GM19025 (cell line): ENCODE measurements around the gene ACER2.
"Not testable (repeated sequence)": the region's sequence is repeated elsewhere in the genome, so short reads cannot be mapped to it uniquely, and the experiment has no call there.

Source experiments
- ATAC-seq: cut with Tn5 transposase; IDR thresholded peaks from one replicate; pipeline ENCODE4 v1.9.1; 2021; ENCODE audit warnings: mild to moderate bottlenecking, low read depth, moderate library complexity; ENCODE audit not compliant: unreplicated experiment

ACER2 gene

DNA sequence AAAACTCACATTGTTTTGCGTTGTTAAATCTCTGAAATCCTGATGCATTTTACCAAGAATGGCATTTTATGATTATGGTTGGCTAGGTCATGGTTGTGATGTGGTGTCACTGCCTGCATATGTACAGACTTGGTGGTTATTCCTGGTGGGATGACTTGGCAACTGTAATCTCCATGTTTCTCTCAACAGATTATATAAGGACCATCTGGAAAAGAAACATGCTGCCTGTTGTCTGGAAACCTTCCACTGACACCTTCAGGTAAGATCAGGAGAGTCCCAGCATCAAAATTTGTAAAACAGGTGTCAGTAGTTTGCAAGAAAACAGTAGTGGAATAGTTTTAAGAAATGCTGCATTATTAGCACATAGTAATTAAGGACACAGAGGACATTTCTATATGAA lies 3.0 kb upstream of the ACER2 start:
- ATAC-seq = no peak

DNA sequence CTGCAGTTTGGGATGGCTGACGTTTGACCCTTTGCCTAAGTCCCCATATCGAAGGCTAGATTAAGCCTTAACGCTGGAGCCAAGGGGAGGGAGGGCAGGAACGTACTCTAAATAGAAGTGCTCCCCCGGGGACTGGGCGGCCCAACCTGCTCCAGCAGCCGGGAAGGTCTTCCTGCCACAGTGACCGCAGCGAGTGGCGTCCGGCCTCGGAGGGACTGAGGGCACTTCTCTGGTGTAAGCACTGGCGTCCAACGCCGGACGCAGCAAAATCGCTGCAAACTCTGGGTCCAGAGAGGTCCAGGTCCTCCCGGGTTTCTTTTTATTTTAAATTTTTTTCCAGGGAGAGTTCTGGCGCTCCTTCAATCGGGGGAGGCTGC lies 505 bp upstream of the ACER2 start:
- no peak for ATAC-seq

DNA sequence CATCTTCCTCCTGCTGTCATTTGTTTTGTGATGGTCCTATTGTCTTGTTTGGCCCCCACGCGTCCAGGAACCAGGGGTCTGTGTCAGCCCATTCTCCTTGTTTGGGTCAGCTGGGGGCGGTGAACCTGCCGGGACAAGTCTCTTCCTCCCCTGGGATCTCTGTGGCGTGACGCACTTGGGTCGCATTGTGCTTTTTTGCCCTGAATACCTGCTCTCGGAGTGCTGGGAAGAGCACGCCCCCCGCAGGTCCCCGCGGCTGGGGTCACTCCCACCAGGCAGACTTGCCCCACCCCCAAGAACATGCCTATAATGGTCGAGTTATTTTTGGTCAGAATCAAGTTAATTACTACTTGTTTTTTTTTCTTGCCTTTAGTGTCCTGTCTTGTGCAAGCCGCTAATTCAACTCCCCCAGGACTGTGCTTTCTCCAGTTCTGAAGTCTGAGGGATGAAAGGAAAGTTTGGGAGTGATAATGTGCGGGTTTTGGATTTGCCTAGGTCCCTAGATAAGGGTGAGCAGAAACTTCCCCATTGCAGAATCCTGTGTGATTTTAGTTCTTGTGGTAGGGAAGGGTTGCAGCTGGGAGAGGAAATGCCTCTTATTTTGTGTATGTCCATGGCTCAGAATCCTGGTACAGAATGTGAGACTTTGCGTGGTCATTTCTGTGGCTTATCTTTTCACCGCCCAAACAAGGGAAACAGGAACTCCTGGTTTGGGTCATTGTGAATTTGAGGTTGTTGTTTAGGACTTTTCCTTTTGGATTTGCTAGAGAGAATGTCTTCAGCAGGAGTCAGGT lies 789 bp downstream of the ACER2 start:
- no peak for ATAC-seq

DNA sequence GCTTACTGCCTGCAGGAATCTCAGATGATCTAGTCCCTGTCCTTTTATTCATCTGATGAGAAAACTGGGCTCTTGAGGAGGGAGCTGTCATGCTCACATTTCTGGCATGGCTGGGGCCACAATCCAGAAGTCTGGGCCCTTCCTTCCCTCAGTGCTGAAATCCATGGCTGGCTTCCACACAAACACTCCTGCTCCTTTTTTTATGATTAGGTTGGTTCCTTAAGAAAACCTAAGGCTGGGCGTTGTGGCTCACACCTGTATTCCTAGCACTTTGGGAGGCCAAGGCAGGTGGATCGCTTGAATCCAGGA lies 1.3 kb downstream of the ACER2 start:
- ATAC-seq = no peak

DNA sequence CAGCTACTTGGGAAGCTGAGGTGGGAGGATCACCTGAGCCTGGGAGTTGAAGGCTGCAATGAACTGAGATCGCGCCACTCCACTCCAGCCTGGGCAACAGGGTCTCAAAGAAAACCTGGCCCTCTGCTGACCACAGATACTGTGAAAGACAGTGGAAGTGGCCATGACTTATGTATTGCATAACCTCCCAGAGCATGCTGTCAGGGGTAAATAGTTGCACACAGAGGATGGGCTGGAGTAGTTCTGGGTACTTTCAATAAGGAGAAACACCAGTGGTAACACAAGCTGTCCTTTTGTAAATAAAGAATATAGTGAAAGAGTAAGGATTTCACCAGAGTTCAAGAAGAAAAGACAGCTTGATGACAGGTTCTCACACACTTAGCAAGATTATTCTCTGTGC lies 1.8 kb downstream of the ACER2 start:
- ATAC-seq = no peak

DNA sequence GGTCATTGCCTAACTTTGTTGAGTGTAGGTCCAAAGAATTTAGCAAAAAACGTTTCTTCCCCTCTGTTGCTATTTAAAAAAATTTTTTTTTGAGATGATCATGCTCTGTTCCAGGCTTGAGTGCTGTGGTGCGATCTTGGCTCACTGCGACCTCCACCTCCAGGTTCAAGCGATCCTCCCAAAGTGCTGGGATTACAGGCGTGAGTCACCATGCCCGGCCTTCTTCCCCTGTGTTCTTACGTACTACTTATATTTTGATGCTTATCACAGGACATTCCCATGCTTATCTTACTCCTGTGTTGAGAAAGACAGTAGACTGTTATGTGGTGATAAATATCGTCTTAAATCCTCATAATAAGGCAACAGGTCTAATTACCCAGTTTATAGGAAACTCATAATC lies 2.5 kb downstream of the ACER2 start:
- ATAC-seq = no peak

DNA sequence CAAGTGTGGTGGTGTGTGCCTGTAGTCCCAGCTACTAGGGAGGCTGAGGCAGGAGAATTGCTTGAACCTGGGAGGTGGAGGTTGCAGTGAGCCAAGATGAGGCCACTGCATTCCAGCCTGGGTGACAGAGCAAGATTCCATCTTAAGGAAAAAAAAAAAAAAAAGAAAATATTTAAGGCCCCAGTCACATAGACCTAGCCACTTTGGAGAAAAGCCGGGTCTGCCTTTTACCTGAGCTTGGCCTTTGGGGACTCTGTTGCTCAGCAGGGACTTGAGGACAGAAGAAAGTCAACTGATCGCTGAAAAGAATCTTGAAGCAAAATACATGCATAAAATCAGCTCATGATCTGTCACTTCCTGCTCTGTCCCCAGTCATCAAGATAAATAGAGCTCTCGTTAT lies 4.6 kb downstream of the ACER2 start:
- not testable (repeated sequence) for ATAC-seq

DNA sequence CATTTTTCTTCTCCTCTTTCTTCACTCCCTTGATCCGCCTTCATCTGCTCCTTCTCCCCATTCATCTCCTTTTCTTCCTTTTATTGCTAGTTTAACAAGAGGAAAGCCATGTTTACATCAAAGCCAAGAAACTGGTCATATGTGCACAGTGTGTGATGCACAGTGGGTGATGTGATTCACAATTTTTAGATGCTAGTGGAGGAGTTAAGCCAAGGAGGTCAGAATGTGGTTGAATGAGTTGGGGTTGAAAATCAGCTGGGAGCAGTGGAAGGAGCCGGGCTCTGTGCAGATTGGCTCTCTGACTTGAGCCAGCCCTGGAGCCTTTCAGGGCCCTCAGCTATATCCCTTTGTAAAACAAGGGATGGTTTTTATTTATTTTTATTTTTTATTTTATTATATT lies 7.3 kb downstream of the ACER2 start:
- ATAC-seq = no peak

DNA sequence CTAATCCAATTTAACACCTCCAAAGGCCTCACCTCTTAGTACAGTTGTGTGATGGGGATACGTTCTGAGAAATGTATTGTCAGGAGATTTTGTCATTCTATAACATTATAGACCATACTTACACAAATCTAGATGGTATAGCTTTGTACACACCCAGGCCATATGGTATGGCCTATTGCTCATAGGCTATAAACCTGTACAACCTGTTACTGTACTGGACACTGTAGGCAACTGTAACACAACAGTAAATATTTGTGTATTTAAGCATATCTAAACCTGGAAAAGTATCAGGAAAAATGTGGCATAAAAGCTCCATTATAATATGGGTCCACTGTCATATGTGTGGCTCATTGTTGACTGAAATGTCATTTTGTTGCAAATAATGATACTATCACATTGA lies 12.1 kb downstream of the ACER2 start:
- no peak for ATAC-seq

DNA sequence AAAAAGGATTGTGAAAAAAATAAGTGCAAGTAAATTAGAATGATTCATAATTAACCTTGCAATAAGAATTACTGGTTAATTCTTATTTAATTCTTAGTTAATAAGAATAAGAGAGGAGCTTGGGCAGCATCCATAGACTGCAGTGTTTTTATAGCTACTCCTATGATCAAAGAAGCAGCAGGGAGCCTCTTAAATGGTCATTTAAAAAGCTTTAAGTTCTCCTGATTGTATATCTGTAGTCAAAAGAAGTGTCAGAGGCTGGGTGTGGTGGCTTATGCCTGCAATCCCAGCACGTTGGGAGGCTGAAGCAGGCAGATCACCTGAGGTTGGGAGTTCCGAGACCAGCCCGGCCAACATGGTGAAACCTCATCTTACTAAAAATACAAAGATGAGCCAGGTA lies 14.4 kb downstream of the ACER2 start:
- no peak for ATAC-seq

DNA sequence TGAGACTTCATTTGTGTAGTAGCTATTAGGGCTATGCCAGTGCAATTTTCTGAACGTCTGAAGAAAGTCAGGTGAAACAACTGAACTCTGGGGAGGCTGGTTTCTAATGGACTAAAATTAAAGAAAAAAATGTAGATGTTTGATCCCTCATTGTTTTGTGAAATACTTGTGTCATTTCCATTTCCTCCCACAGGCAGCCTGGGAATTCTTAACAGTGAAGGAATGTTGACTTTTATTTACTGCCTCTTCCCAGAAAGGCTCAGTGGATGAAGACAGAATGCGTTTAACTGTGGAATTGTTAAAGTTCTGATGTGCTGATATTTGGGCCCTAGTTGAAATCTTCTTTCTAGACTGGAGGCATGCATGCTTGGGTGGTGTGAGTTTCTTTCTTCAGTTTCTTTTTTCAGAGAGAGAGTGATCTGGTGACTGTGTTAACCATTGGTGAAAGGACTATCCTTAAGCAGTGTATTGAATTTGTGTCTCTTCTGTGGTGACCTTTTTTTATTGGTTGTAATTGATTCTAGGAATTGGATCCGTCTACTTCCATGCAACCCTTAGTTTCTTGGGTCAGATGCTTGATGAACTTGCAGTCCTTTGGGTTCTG lies 15.5 kb downstream of the ACER2 start:
- ATAC-seq = peak; percentile 89

DNA sequence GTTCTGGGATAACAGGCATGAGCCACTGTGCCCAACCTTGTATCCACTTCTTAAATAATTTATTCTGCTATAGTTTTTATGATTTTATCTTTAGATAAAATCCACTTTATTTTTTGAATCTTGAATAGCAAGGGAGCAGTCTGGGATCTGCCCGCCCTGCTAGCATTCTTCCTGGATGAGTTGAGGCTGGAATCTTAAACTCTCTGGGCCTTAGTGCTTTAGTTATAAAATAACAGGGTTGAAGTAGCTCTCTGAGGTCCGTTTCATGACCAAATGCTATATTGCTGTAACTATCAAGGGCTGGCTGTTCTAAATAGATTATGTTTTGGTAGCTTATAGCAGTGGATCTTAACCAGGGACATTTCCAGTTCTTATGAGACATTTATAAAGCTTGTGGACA lies 20.8 kb downstream of the ACER2 start:
- ATAC-seq = no peak

DNA sequence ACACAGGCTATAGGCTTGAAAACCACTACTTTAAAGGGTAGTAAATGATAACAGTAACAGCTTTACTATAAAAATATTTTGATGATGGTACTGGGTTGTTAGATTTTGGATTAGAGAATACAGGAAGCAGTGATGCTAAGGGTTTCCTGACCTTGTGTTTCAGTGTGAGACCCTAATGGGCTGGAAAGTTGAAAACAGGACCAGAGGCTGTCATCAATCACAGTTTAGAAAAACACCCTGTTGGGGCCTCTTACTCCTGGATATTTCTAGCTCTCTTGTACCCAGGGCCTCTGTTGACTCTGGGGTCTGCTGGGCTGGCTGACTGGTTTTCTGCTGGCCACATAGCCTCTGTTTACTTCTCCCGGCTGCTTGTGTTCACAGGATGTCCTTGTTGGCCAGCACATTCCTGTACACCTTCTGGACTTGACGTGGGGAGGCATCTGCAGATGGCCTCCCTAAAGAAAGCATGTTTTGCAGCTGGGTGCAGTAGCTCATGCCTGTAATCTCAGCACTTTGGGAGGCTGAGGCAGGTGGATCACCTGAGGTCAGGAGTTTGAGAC lies 21.5 kb downstream of the ACER2 start:
- ATAC-seq = no peak

DNA sequence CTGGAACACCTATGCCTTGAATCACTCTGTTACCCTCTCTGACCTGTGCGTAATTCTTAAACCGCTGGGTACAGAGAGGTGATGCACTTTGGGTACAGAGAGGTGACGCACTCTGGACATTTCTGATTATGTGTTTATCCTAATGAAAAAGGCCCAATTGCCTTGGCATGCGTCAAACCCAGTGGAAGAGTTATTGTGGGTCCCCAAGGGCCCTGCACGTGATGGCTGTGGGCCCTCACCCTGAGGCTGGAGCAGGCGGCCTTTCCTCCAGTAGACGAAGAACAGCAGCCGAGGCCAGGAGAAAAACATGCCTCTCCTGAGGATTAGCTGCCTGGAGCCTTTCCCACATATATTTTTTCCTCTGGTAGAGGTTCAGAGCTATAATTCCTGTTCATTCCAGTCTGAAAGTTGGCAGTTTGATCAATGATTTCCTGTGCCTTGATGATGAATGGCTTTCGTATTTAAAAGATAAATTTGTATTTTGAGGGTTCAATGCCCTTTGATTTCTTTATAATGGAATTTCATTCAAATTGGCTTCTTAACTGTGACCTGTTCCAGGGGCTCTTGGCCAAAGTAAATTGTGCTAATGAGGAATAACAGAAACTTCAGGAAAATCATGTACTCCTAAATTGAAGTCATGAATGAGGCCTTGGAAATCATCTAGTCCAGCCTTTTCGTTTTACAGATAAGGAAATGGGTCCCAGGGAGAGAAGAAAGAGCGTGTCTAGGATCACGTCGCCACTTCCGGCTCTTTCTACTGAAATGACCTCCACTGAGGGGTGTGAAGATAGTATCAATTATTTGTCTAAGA lies 22.8 kb downstream of the ACER2 start:
- no peak for ATAC-seq

DNA sequence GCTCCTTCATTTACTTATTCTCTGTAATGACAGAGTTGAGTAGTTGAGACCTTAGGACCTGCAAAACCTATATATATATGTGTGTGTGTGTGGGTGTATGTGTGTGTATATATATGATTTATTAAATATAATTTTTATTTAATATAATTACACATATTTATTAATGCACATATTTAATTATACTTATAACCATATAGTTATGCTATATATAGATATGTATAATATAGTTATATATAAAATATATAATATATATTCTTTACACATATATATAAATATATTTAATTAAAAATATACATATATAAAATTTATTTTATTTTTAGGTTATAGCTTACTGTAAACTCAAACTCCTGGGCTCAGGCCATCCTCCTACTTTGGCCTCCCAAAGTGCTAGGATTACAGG lies 23.7 kb downstream of the ACER2 start:
- no peak for ATAC-seq

DNA sequence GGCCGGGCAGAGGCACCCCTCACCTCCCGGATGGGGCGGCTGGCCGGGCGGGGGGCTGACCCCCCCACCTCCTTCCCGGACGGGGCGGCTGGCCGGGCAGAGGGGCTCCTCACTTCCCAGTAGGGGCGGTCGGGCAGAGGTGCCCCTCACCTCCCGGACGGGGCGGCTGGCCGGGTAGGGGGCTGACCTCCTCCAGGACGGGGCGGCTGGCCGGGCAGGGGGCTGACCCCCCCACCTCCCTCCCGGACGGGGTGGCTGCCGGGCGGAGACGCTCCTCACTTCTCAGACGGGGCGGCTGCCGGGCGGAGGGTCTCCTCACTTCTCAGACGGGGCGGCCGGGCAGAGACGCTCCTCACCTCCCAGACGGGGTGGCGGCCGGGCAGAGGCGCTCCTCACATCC lies 24.9 kb downstream of the ACER2 start:
- not testable (repeated sequence) for ATAC-seq

DNA sequence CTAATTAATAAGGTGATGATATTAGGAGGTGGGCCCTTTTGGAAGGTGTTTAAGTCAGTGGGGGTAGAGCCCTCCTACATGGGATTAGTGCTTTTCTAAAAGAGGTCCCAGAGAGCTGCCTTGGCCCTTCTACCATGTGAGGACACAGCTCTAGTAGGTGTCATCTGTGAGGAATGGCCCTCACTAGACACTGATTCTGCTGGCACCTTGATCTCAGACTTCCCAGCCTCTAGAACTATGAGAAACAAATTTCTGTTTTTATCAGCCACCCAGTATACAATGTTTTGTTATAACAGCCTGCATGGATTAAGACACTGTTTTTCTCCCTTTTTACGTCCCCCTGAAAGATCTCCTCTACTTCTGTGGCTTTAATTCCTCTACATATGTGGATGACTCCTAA lies 31.6 kb downstream of the ACER2 start:
- no peak for ATAC-seq

DNA sequence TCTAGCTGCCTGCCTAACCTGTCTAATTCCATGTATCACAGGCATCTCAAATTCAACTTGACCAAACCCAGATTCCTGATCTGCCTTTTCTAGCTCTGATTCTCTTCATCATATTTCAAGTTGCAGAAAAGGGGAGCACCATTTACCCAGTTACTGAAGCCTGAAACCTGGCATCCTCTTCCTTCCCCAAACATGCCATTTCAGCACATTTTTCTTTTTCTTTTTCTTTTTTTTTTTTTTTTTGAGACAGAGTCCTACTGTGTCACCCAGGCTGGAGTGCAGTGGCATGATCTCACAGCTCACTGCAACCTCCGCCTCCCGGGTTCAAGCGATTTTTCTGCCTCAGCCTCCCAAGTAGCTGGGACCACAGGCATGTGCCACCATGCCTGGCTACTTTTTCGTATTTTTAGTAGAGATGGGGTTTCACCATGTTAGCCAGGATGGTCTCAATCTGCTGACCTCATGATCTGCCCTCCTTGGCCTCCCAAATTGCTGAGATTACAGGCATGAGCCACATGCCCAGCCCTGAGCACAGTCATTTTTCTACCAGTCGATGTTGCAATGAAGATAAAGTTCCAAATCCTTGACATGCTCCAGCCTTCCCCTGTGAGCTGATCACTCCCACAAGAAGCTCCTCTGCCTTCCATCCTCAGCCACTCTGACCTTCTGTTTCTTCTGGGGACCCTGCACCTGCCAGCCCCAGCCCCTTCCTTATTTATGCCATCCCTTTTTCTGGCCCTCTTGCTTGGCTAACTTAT lies 32.2 kb downstream of the ACER2 start:
- no peak for ATAC-seq

DNA sequence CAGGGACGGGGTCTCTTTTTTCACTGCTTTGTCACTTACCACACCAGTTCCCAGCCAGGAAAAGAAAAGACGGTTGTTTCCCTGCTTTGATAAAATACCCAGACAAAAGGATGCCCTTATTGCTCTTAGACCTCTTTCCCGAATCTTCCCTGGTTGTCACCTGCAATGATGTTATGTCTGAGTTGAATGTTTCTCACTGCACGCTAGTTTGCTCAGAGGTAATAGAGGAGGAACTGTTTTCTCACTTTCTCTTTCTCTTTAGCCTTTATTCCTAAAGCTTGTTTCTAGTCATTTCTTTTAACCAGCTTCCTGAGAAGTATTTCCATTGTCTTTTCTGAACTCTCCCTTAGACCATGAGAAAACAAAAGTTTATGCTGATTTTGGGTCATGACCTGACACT lies 32.9 kb downstream of the ACER2 start:
- peak; percentile 85 for ATAC-seq

DNA sequence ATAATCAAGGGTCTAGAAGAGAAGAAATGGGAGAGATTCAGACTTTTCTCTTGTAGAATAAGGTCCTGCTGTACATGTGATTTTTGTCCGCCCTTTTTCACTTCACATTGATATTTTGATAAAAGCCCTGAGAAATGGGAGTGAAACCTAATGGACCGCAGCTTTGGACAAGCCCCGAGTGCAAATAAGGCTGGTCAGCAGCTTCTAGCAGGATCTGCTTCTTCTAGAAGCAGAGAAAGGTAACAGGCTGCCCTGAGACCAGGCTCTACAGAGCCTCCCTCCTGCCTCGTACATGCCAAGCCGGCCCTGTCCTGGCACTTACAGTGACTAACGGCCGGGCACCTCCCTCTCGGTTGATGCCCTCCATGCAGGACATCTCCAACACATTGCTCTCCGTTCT lies 33.4 kb downstream of the ACER2 start:
- no peak for ATAC-seq

DNA sequence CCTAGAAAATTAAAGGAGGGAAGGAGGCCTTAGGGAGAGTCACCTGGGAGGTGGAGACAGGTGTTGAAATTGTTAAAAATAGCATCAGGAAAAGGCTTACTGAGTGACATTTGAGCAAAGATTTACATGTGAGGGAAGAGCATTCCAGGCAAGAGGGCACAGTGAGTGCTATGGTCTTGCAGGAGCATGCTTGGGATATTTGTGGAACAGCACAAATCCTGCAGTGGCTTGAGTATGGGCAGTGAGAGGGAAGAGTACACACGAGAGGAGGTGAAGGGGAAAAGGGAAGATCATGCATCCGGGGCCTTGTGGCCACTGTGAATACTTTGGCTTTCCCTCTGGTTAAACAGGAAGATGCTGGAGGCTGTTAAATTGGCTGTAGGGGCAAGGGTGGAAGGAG lies 36.6 kb downstream of the ACER2 start:
- no peak for ATAC-seq
